ENCODE results near the gene SULT1C4. TPM values are rescaled to one million over a fixed set of nuclear protein-coding genes. Genes with fewer than 3 reads are reported as not detected.

The SULT1C4 gene
- total RNA-seq, 1 experiment from 2014 or later: 0.96 TPM

DNA sequence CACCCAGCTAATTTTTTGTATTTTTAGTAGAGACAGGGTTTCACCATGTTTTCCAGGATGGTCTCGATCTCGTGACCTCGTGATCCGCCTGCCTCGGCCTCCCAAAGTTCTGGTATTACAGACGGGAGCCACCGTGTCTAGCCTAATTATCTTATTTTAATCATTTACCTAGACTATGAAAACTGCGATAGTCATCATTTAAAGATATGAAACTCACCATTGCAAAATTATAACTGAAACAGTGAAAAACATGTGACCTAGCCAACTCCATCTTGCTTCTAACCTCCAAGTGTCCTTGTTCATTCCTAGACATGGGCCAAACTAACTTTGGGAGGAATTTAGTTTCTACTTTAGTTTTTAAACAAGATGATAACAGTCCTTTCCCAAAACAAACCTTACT lies 17.4 kb downstream of the SULT1C4 start:
- WGBS (ENCODE audit: extremely low coverage, insufficient read length, low lambda C conversion rate): no CpG with 5 or more reads among the region's 8 CpGs
- H3K79me2 ChIP-seq (ENCODE audit: insufficient read depth, low read length): no peaks in the 10 kb centered on the region
- no peaks in the 10 kb centered on the region for H3K23me2 ChIP-seq (ENCODE audit: insufficient read length, low read depth, low read length, poor library complexity, severe bottlenecking)
- H4K20me1 ChIP-seq (ENCODE audit: control insufficient read depth, insufficient read depth, insufficient read length): no peaks in the 10 kb centered on the region
- no peak for DNase-seq
- H3K27ac ChIP-seq (ENCODE audit: insufficient read length, low read depth, low read length): no peak overlapping the region
- no peak overlapping the region for H4K8ac ChIP-seq (replicated peaks; ENCODE audit: insufficient read length, low read depth, low read length)
- no peak overlapping the region for H2BK20ac ChIP-seq (ENCODE audit: low read depth, low read length, poor library complexity, severe bottlenecking)
- H2AFZ ChIP-seq (ENCODE audit: low read length): no peak overlapping the region
- H2AK5ac ChIP-seq (ENCODE audit: insufficient read length, low read length): no peak overlapping the region
- no peak overlapping the region for H4K5ac ChIP-seq (ENCODE audit: insufficient read length, low read depth, low read length)
- H2BK120ac ChIP-seq (ENCODE audit: low read depth, low read length, poor library complexity, severe bottlenecking): no peak overlapping the region
- Mint-ChIP-seq H3K4me1 (peaks cover 31 to 33% of the 10 kb centered on the region in 2 experiments), H3K27ac (no peak overlapping the region), H3K4me3 (no peak overlapping the region), H3K36me3 (ENCODE audit: insufficient read depth in 1 of 3, low read depth in 3 of 3) (peaks cover 19 to 40% (median 26%) of the 10 kb centered on the region in 3 experiments), H3K27me3 (ENCODE audit: low read depth) (no peaks in the 10 kb centered on the region), H3K9me3 (peaks cover 32 to 36% of the 10 kb centered on the region in 2 experiments)
- H3T11ph ChIP-seq (ENCODE audit: low read length): no peak overlapping the region
- H3K79me1 ChIP-seq (ENCODE audit: insufficient read depth, low read depth, low read length, poor library complexity, severe bottlenecking): no peaks in the 10 kb centered on the region
- no peak overlapping the region for H3K18ac ChIP-seq (ENCODE audit: insufficient read length, low read depth, low read length)
- no peaks in the 10 kb centered on the region for H3K27me3 ChIP-seq (ENCODE audit: insufficient read depth, low read length)
- H2BK12ac ChIP-seq (ENCODE audit: insufficient read length, low read depth, low read length): no peak overlapping the region
- no peak overlapping the region for H3K56ac ChIP-seq (ENCODE audit: insufficient read length, low read depth, low read length)
- TF ChIP-seq, protein P1, sequence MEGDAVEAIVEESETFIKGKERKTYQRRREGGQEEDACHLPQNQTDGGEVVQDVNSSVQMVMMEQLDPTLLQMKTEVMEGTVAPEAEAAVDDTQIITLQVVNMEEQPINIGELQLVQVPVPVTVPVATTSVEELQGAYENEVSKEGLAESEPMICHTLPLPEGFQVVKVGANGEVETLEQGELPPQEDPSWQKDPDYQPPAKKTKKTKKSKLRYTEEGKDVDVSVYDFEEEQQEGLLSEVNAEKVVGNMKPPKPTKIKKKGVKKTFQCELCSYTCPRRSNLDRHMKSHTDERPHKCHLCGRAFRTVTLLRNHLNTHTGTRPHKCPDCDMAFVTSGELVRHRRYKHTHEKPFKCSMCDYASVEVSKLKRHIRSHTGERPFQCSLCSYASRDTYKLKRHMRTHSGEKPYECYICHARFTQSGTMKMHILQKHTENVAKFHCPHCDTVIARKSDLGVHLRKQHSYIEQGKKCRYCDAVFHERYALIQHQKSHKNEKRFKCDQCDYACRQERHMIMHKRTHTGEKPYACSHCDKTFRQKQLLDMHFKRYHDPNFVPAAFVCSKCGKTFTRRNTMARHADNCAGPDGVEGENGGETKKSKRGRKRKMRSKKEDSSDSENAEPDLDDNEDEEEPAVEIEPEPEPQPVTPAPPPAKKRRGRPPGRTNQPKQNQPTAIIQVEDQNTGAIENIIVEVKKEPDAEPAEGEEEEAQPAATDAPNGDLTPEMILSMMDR (conservative IDR thresholded peaks at IDR 0.05): no peak
- H2BK5ac ChIP-seq (ENCODE audit: insufficient read length, low read length): no peak overlapping the region
- H2BK15ac ChIP-seq (ENCODE audit: low read depth, low read length): no peak overlapping the region
- H3K14ac ChIP-seq (ENCODE audit: insufficient read depth, low read length): no peak overlapping the region
- H3K23ac ChIP-seq (ENCODE audit: insufficient read length, low read depth, low read length): no peak overlapping the region
- no peaks in the 10 kb centered on the region; the same call in 1 of the 2 replicates for H3K4me1 ChIP-seq (ENCODE audit: insufficient read depth, low read length)
- no peak overlapping the region for H3K4me2 ChIP-seq (ENCODE audit: insufficient read depth, insufficient read length, low read length)
- H3K9ac ChIP-seq (ENCODE audit: extremely low read depth, insufficient read length, low read length): no peak overlapping the region
- H3K9me3 ChIP-seq (ENCODE audit: control insufficient read depth, low read depth, low read length): peaks cover 17% of the 10 kb centered on the region
- no peak overlapping the region for H3K4ac ChIP-seq (ENCODE audit: low read depth, low read length)
- H4K91ac ChIP-seq (ENCODE audit: insufficient read length, low read depth, low read length): no peak overlapping the region

Data from H9 (cell line).